ENCODE data around the gene ATP11B.

ATP11B gene

DNA sequence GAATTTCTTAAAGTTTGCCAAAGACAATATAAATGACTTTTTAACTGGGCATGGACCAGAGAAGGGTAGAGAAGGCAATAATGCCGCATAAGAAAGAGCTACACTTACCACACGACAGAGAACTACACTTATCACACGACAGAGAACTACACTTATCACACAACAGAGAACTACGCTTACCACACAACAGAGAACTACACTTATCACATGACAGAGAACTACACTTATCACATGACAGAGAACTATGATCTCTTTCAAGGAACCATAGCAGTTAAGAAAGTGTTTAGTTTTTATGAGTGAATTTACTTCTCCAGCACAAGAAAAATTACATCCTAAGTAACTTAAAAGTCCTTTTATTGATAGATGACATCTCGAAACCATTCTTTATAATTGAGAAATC, 155.0 kb downstream of the ATP11B start:
- no peak for DNase-seq (ENCODE audit: low read depth in 1 of 2, low spot score in 1 of 2)

DNA sequence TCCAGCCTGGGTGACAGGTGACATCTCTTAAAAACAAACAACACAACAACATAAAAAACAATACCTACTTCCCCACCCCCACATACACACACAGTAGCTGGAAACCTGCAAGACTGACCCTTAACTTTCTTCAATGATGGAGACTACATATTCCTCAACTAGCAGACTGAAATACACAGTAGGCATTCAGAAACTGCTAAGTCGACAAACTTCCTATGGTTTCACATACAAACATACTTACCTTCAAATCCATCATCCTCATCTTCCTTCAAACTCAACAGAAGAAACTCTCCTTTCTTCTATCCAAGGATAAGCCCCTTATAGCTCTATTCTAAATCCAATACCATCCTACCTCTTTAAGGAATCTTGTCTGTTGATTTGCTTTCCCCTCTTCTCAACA, 156.4 kb downstream of the ATP11B start:
- no peak for DNase-seq (ENCODE audit: low read depth in 1 of 2, low spot score in 1 of 2)

DNA sequence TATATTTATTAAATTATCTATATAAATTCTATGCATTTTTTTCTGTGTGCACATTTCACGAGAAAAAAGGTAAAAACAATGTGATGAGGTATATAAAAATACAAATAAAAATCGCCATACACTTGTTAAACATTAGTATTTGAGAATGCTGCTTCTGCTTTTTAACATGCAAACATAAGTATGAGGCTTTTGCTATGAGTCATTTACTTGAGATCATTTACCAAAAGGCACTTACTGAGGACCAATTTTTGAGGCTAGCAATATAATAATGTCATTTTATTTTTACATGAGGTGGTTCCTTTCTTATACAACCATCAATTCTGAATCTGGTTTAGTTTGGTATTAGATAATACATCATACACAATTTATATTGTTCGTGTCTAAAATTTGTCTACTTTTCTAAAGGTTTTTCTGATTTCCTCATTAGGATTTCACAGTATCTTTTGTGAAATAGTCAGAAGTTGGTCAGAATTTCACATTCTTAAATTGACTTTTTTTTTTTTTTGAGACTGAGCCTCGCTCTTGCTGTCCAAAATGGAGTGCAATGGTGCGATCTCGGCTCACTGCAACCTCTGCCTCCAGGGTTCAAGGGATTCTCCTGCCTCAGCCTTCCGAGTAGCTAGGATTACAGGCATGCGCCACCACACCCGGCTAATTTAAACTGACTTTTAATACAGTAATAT, 161.4 kb downstream of the ATP11B start:
- DNase-seq (ENCODE audit: low read depth in 1 of 2, low spot score in 1 of 2): no peak

DNA sequence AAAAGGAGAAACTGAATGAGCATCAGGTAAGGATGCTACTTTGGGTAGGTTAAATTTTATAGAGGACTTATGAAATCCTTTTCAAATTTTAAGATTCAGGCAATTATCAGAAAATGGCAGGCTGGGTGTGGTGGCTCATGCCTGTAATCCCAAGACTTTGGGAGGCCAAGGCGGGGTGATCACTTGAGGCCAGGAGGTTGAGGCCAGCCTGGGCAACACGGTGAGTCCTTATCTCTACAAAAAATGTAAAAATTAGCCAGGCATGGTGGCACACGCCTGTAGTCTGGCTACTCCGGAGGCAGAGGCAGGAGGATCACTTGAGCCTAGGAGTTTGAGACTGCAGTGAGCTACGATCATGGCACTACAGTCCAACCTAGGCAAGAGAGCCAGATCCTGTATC, 163.9 kb downstream of the ATP11B start:
- DNase-seq (ENCODE audit: low read depth in 1 of 2, low spot score in 1 of 2): no peak

DNA sequence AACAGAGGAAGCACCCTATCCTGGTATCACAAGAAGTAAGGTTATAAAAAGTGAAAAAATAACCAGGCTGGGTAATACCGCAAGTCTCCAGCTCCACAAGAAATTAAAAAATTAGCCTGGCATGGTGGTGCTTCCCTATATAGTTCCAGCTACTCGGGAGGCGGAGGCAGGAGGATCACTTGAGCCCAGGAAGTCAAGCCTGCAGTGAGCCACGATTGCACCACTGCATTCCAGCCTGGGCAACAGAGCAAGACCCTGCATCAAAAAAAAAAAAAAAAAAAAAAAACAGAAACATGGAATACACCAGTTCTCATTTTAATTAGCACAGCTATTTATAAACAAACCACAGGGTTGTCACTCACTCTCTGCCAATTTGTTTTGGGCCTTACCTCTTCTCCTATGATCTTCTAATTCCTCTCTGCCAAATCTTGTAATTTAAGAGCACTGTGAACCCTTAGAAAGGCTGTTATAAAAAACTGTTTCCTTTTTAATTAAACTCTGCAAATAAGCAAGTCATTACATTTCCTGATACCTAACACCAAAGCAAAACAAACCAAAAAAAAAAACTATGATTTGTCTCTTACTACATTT, 164.5 kb downstream of the ATP11B start:
- DNase-seq (ENCODE audit: low read depth in 1 of 2, low spot score in 1 of 2): no peak

DNA sequence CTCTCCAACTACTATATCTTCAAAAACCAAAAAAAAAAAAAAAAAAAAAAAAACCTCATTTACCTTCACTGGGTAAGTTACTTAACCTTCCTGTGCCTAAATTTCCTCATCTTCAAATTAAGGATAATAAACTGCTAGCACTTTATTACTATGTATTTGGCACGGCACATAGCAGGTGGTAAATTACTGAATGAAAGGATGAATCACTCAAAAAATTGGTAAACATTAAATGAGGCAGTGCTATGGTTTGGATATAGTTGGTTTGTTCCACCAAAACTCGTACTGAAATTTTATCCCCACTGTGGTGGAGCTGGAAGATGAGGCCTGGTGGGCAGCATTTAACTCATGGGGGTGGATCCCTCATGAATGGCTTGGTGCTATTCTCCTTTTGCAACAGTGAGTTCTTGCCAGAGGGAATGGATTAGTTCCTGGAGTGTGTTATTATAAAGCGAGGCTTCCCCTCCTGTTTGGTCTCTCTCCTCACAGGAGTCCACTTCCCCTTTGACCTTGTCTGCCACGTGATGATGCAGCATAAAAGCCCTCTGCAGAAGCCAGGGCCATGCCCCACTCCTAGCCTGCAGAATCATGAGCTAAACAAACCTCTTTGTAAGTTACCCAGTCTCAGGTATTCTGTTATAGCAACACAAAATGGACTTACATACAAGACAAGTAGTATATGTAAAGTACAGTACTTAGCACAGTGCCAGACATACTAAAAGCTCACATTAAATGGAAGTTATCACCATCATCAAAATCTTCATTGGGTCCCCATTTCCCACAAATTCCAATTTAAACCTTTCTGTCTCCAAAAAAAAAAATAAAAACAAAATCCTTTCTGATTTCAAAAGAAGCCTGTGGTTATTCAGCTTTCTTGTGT, 166.4 kb downstream of the ATP11B start:
- no peak for DNase-seq (ENCODE audit: low read depth in 1 of 2, low spot score in 1 of 2)

DNA sequence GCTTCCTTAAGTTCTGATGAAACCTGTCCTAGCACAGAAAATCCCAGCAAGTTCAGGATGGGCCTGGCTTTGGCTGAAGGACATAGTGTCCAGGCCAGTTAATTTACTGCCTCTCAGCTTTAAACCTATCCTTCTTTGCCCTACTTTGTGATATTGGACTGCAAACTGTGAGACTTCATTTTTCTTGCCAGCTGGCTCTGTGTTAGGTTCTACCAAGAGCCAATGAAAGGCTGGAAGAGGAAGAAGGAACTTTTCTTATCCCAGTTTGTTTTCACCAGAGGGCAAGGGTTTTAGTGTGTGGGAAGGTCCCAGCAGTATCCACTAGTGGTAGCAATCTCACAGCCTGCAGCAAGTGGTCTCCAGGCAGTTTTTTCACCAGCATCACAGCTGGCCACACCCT, 168.9 kb downstream of the ATP11B start:
- DNase-seq (ENCODE audit: low read depth in 1 of 2, low spot score in 1 of 2): no peak

DNA sequence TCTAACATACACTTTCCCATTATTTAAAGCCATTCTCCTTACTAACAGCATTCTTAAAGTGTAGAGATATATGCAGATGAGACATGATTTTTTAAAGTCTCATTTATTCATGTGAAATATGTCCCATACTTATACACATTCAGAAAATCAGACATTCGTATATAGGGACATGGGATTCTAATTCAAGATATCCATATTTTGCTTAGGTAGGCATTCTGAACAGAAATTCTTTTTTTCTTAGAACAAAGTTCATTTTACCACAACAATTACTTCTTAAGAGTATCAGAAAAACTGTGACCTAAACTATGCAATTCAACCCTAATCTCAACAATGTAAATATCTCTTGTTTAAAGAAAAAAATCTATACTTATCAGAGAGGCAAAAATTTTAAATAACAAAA, 170.9 kb downstream of the ATP11B start:
- no peak for DNase-seq (ENCODE audit: low read depth in 1 of 2, low spot score in 1 of 2)

DNA sequence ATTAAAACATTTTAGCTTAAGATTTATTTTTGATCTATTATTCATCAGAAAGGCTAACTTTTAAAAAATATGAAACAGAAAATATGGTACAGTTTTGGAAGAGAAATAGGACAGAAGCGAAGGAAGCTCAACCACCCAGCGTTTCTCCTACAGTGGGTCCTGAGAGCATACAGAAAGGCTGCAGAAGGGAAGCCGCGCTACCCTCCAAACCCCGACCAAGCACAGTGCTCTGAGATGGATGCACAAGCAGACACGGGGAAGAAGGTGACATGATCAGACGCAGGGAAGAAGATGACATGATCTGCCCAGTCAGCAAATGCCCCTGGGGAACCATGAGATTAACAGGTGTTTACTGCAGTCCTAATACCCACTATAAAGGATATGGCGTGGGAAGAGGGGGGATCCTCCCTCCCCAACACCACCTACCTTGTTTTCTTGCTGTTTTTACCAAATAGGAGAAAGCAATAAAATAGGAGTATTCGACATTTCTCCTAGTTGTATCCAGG, 172.6 kb downstream of the ATP11B start:
- DNase-seq (ENCODE audit: low read depth in 1 of 2, low spot score in 1 of 2): no peak

DNA sequence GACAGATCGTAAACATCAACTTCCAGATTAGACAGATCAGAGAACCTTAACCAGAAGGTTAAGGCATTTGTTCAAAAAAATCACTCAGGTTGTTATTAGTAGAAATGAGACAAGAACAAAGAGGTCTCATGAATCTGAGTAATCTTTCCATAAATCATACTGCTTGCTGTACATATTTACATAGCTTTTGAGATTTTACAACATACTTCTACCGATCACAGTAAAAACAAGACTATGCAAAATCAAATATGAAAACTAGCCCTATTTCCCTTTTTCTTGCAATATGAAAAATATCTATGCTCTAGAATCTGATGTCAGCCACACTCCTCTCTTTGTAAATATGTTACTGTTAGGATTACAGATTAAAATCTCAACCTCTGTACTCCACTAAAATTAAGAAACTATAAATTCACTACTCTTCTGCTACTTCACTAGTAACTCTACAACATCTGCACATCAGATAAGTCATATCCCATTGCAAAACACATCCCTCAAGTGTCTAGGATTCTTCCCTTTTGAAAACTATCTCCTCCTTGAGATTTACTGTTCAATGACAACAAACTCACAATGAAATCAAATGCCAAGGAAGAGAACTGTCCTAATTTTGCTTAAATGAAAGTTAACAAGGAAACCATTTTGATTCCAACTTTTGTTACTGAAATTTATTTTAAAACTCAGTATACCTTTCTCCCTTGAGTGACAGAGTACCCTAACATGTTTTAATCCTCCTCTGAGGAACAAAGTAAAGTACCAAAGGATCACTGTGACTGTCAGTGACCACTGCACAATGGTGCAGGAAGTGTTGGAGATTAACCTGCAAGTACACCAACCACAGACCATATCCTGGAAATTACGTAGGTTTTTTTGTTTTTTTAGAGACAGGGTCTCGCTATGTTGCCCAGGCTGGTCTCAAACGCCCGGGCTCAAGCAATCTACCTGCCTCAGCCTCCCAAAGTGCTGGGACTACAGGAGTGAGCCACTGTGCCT, 174.2 kb downstream of the ATP11B start:
- DNase-seq (ENCODE audit: low read depth in 1 of 2, low spot score in 1 of 2): no peak

DNA sequence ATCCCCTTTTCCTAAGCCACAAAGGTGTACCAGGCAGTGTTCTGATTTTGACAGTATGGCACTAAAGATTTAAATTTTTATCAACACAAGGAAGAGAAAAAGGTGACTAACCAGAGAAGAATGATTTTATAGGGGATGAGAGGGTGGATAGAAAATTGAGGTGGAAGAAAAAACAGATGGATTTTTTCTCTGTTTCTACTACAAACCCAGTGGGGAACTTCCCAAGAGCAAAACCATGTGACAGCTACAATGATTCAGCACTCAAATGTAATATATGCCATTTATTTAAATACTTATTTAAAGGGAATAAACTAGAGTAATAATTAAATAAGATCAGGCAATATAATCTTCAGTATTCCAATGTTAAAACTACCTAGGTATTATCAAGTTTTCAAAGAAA, 176.0 kb downstream of the ATP11B start:
- DNase-seq (ENCODE audit: low read depth in 1 of 2, low spot score in 1 of 2): no peak

DNA sequence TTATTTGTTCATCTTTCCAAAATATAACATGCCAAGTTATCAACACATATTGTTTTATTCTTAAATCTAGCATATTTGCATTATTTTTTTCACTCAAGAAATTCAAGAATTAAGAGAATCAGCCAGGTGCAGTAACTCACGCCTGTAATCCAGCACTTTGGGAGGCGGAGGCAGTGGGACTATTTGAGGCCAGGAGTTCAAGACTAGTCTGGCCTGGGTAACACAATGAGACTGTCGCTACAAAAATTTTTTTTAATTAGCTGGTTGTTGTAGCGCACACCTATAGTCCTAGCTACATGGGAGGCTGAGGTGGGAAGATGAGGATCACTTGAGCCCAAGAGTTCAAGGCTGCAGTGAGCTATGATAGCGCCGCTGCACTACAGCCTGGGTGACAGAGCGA, 176.5 kb downstream of the ATP11B start:
- no peak for DNase-seq (ENCODE audit: low read depth in 1 of 2, low spot score in 1 of 2)

DNA sequence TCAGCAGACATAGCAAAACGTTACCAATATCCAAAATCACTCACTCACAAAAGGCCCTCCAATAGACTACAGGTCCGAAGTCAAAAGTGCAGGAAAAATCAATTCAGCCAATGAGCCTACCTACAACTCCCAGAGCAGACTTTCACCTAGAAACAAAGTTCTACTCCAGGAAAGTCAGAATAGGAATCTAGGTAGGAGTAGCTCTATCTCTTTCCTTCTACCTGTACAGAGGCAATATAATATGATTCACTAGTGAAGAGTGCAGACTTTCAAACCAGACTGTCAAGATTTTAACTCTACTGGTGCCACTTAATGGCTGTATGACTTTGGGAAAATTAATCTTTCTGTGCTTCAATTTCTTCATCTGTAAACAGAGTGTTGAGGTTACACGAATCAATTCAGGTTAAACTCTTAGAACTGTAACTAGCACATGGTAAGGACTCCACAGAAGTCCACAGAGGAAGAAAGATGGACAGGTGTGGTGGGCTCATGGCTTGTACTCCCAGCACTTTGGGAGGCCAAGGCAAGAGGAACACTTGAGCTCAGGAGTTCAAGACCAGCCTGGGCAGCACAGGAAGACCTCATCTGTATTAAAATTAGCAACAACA, 177.6 kb downstream of the ATP11B start:
- no peak for DNase-seq (ENCODE audit: low read depth in 1 of 2, low spot score in 1 of 2)

Data from activated CD4-positive, alpha-beta T cell treated with anti-CD3 and anti-CD28 coated beads, Interleukin-2, amount 50 U/mL, for 24 hours (primary cell).